H1 (cell line): ENCODE measurements around the gene PROSER3.

Experiments used
- CEBPB ChIP-seq: IDR thresholded peaks from 2 replicates; pipeline ENCODE4 v1.6.1; 2012; ENCODE audit warnings: low read depth, low read length
- CREB1 ChIP-seq: IDR thresholded peaks from 2 replicates; pipeline ENCODE4 v1.6.1; 2012; ENCODE audit warnings: inconsistent platforms
- JUN ChIP-seq: IDR thresholded peaks from 2 replicates; pipeline ENCODE4 v1.6.1; 2011; ENCODE audit warnings: low read depth, mild to moderate bottlenecking, improper control_type of control experiment, low read length
- RNF2 ChIP-seq: fragments of 200-900, 300-1000 bp; sonication (generic); IDR thresholded peaks from 2 replicates; pipeline ENCODE4 v1.7.1; 2016; ENCODE audit warnings: borderline replicate concordance, low read depth, mild to moderate bottlenecking, antibody characterized with exemption, low read length; ENCODE audit not compliant: poor library complexity, severe bottlenecking; ENCODE audit errors: missing control alignments
- TAF1 ChIP-seq: IDR thresholded peaks from 2 replicates; pipeline ENCODE4 v1.6.1; 2011; ENCODE audit warnings: mild to moderate bottlenecking, low read depth, low read length
- YY1 ChIP-seq: IDR thresholded peaks from 2 replicates; pipeline ENCODE4 v1.6.1; 2011; ENCODE audit warnings: low read depth, mild to moderate bottlenecking, low read length

DNA sequence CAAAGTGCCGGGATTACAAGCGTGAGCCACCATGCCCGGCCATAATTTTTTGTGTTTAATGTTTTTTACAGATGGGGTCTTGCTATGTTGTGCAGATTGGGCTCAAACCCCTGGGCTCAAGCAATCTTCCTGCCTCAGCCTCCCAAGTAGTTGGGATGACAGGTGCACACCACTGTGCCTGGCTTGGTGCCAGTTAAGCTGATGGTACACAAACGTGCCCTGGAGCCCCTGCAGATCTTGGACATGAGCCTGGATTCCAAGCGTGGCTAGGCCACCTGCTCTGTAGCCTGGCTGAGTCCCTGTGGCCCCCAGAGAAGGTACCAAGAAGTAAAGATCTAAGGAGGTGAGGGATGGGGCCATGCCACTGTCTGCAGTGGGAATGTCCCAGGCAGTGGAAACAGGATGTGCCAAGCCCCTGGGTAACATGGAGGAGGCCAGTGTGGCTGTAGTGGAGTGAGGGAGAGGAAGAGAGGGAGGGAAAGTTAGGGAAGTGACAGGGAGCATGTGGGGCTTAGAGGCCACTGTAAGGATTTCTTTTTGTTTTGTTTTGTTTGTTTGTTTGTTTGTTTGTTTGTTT, 47.6 kb downstream of the PROSER3 start:
- no peak for TF ChIP-seq CREB1
- TF ChIP-seq TAF1, result no peak
- TF ChIP-seq CEBPB, result no peak
- no peak for TF ChIP-seq JUN
- TF ChIP-seq RNF2, result no peak
- TF ChIP-seq YY1, result no peak
